Caco-2 (cell line): ENCODE measurements around the gene CYB561D1. TPM values are rescaled to one million over a fixed set of nuclear protein-coding genes. Genes with fewer than 3 reads are reported as not detected.

Source experiments
- BruUV-seq: library from RNA; stranded (reverse); fragments of 400-500 nt; replicated peaks from 2 replicates; lab custom pipeline; 2021; lab: Mats Ljungman, UMichigan
- CTCF ChIA-PET: fragments of 300-600 bp; sonication (Branson Sonifier 250); formaldehyde crosslinking; loops from one replicate; lab custom pipeline; 2022; ENCODE audit warnings: antibody characterized with exemption; lab: Charles Lee
- POLR2A ChIA-PET: fragments of 300-600 bp; sonication (Branson Sonifier 250); formaldehyde crosslinking; loops from one replicate; lab custom pipeline; 2022; ENCODE audit warnings: antibody characterized with exemption; lab: Charles Lee
- DNase-seq, 2 experiments: peaks; one replicate each; pipeline versions ENCODE4 v3.0.0 to v3.0.0-alpha.2; 2020 to 2022
- H3K27me3 ChIP-seq: replicated peaks from 2 replicates; pipeline ENCODE4 v1.6.0; 2011; ENCODE audit warnings: low read length; ENCODE audit not compliant: control insufficient read depth, insufficient read depth
- H3K36me3 ChIP-seq: 2 replicates; pipeline ENCODE4 v1.5.1; 2011; ENCODE audit warnings: low read length; ENCODE audit not compliant: control insufficient read depth, insufficient read depth
- H3K4me1 ChIP-seq: fragments of 250-450 bp; sonication (Bioruptor Pico); 2 replicates; pipeline ENCODE4 v1.5.1; 2020; ENCODE audit warnings: mild to moderate bottlenecking
- H3K4me3 ChIP-seq: 2 replicates; pipeline ENCODE4 v1.5.1; 2011; ENCODE audit warnings: low read depth, mild to moderate bottlenecking, control low read depth, low read length
- H3K9me3 ChIP-seq: fragments of 250-450 bp; sonication (Bioruptor Pico); 2 replicates; pipeline ENCODE4 v1.5.1; 2020; ENCODE audit warnings: mild to moderate bottlenecking, moderate library complexity
- H3K27ac Mint-ChIP-seq: one replicate; pipeline ENCODE4 v1.8.0; 2022; ENCODE audit warnings: mixed read lengths; ENCODE audit not compliant: unreplicated experiment
- H3K27me3 Mint-ChIP-seq: one replicate; pipeline ENCODE4 v1.8.0; 2022; ENCODE audit warnings: mixed read lengths; ENCODE audit not compliant: insufficient read depth, unreplicated experiment
- H3K36me3 Mint-ChIP-seq: one replicate; pipeline ENCODE4 v1.8.0; 2022; ENCODE audit warnings: mild to moderate bottlenecking, mixed read lengths; ENCODE audit not compliant: insufficient read depth, unreplicated experiment
- H3K4me1 Mint-ChIP-seq: one replicate; pipeline ENCODE4 v1.8.0; 2022; ENCODE audit warnings: low read depth, mixed read lengths; ENCODE audit not compliant: unreplicated experiment
- H3K4me3 Mint-ChIP-seq: one replicate; pipeline ENCODE4 v1.8.0; 2022; ENCODE audit warnings: mild to moderate bottlenecking, moderate library complexity, mixed read lengths; ENCODE audit not compliant: unreplicated experiment
- H3K9me3 Mint-ChIP-seq: one replicate; pipeline ENCODE4 v1.8.0; 2022; ENCODE audit warnings: mixed read lengths; ENCODE audit not compliant: unreplicated experiment
- CTCF ChIP-seq, 2 experiments: fragments of 200-600 bp in 1 of 2; IDR thresholded peaks; 1 replicate in 1 of 2; 2 replicates in 1 of 2; pipeline versions ENCODE4 v1.5.1 to v1.8.0; 2011 to 2022; ENCODE audit warnings: antibody characterized with exemption in 1 of 2, control low read depth in 1 of 2, inconsistent platforms in 1 of 2, low read depth in 1 of 2, low read length in 1 of 2, mild to moderate bottlenecking in 1 of 2, moderate library complexity in 1 of 2; ENCODE audit not compliant: insufficient read depth in 1 of 2, severe bottlenecking in 1 of 2, unreplicated experiment in 1 of 2
- intact Hi-C: fragments of 100-400 bp; cut with micrococcal nuclease; formaldehyde crosslinking; loops from one replicate; pipeline ENCODE4 v1.10.0; 2022; ENCODE audit not compliant: unreplicated experiment
- total RNA-seq: library from RNA; stranded (reverse); gene quantifications from 2 replicates; pipeline ENCODE4 v1.2.3, GENCODE V29; 2022

Gene CYB561D1
- total RNA-seq, 1 experiment from 2014 or later = 7.3 TPM

- ChIA-PET CTCF (no interaction called here), POLR2A (no interaction called here)
- Mint-ChIP-seq H3K4me3 (no peak overlapping the region), H3K9me3 (no peaks in the 10 kb centered on the region), H3K27ac (no peak overlapping the region), H3K4me1 (no peaks in the 10 kb centered on the region), H3K27me3 (no peaks in the 10 kb centered on the region), H3K36me3 (no peaks in the 10 kb centered on the region)
- Histone ChIP-seq H3K4me1 (no peaks in the 10 kb centered on the region), H3K36me3 (no peaks in the 10 kb centered on the region), H3K9me3 (no peaks in the 10 kb centered on the region), H3K27me3 (no peaks in the 10 kb centered on the region), H3K4me3 (no peak overlapping the region)
- DNase-seq = no peak
- intact Hi-C loops = no loop called here
- TF ChIP-seq CTCF (IDR thresholded peaks at IDR 0.05; ENCODE audit: insufficient read depth in 1 of 2, low read depth in 1 of 2, low read length in 1 of 2, severe bottlenecking in 1 of 2, unreplicated experiment in 1 of 2) = no peak
- BruUV-seq = no TSS peak
Observed at GRCh38 chr1:109447524-109447923, 46.4 kb upstream of the CYB561D1 start.

- Histone ChIP-seq H3K36me3 (no peaks in the 10 kb centered on the region), H3K4me3 (no peak overlapping the region), H3K27me3 (no peaks in the 10 kb centered on the region), H3K9me3 (no peaks in the 10 kb centered on the region), H3K4me1 (no peaks in the 10 kb centered on the region)
- H3K36me3 Mint-ChIP-seq = no peaks in the 10 kb centered on the region
- H3K27me3 Mint-ChIP-seq = no peaks in the 10 kb centered on the region
- DNase-seq = no peak
- intact Hi-C loops = no loop called here
- no TSS peak for BruUV-seq
- TF ChIP-seq CTCF (IDR thresholded peaks at IDR 0.05; ENCODE audit: insufficient read depth in 1 of 2, low read depth in 1 of 2, low read length in 1 of 2, severe bottlenecking in 1 of 2, unreplicated experiment in 1 of 2) = no peak
- H3K4me3 Mint-ChIP-seq = no peak overlapping the region
- no peaks in the 10 kb centered on the region for H3K9me3 Mint-ChIP-seq
- ChIA-PET CTCF (interaction anchor here (0.6 kb wide), 1 partner anchor 8 kb away, joined by 6 read pairs; no protein-coding TSS in a partner anchor), POLR2A (no interaction called here)
- peaks cover 6% of the 10 kb centered on the region for H3K4me1 Mint-ChIP-seq
- H3K27ac Mint-ChIP-seq = no peak overlapping the region
Observed at GRCh38 chr1:109454497-109455133, 39.3 kb upstream of the CYB561D1 start.

- TF ChIP-seq CTCF (IDR thresholded peaks at IDR 0.05; ENCODE audit: insufficient read depth in 1 of 2, low read depth in 1 of 2, low read length in 1 of 2, severe bottlenecking in 1 of 2, unreplicated experiment in 1 of 2) = no peak
- no TSS peak for BruUV-seq
- no peaks in the 10 kb centered on the region for H3K36me3 Mint-ChIP-seq
Observed at GRCh38 chr1:109457819-109458218, 36.1 kb upstream of the CYB561D1 start.

More at GRCh38 chr1:109457819-109458218, 36.1 kb upstream of the CYB561D1 start:
- H3K36me3 ChIP-seq = no peaks in the 10 kb centered on the region
- Mint-ChIP-seq H3K27ac (no peak overlapping the region), H3K4me3 (no peak overlapping the region), H3K27me3 (peaks cover 5% of the 10 kb centered on the region), H3K9me3 (no peaks in the 10 kb centered on the region), H3K4me1 (peaks cover 6% of the 10 kb centered on the region)
- H3K27me3 ChIP-seq = no peaks in the 10 kb centered on the region
- no peaks in the 10 kb centered on the region for H3K4me1 ChIP-seq
- CTCF ChIA-PET = no interaction called here
- H3K9me3 ChIP-seq = no peaks in the 10 kb centered on the region
- no peak for DNase-seq
- POLR2A ChIA-PET = no interaction called here
- H3K4me3 ChIP-seq = no peak overlapping the region
- intact Hi-C loops = no loop called here
